CD4-positive, alpha-beta T cell treated with Interleukin-1 beta for 1 hour (primary cell): ENCODE results near the gene NMNAT3.

Experiments
- DNase-seq, 2 donors: peaks; one replicate each; pipeline ENCODE4 v3.0.0-alpha.2; 2020 to 2022

Gene NMNAT3

DNA sequence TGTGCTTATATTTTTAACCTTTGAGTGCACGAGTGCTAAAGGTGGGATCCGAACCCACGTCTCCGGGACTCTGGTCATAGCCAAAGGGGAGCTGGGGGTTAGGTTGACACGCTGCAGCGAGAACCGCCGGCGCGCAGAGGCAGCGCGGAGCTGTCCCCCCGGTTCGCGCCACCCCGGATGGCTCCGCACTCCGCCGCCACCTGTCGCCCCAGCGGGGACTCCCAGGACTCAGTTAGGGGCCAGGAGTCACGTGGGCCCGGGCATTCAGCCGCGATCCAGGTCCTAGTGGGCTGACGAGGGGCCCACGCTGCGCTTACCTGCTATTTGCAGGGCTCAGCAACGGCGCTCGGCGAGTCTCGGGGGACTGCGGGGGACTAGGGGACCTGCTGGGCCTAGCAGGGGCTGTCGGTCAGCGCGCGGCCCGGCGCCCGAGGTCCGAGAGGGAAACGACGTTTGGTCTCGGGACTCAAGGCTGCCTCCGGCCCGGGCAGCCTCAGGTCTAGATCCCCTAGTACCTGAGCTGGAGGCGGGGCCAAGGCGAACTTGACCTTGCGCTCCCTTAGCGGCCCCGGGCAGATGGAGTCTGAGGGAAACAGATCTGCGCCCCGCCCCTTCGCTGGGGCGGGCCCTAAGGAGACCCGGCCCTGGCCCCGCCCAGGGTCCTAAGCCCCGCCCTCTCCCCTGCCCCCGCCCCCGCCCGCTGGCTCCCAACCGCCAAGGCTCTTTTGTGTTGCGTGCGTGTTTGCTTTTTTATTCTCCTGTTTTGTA lies at the start of gene NMNAT3:
Gene NMNAT3, minus strand, starts transcription at position 585 of the 768 bp plus-strand sequence. CDS start 50,248 bp downstream, outside the sequence.
- DNase-seq: peak; percentile 77 to 84

DNA sequence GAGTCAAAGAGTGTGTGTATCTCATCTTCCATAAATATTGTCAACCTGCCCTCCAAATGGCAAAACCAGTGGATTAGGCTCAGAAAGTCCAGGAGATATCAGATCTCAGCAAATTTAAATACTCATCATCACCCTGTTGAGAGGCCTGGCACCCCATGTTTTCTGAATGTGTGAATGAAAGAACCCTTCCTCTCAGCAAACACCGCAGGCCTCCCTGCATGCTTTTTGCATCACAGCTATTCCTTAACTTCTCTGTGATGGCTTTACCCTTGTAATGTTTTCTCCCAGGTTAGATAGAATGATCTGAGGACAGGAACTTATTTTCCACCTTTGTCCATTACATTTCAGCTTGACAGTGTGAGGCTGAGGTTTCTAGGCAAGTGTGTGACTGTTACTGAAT lies 43.6 kb upstream of the NMNAT3 start:
- DNase-seq: no peak

DNA sequence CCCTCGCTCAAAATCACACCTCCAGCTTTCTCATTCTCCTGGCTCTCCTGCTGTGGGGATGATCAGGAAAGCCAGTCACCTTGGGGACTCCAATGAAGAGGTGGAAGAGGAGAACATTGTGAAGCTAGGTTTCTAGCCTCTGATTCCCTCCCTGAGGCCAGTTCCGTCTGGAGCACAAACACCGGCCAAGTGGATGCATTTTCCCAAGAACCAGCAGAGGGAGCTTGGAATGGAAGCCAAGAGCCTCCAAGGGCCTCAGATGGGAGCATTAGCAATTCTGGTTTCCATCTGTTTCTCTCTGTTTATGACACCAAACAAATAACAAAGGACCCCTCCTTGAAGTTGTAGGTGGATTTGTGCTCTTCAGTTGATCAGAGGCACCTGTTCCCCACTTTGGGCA lies 40.6 kb upstream of the NMNAT3 start:
- DNase-seq: no peak

DNA sequence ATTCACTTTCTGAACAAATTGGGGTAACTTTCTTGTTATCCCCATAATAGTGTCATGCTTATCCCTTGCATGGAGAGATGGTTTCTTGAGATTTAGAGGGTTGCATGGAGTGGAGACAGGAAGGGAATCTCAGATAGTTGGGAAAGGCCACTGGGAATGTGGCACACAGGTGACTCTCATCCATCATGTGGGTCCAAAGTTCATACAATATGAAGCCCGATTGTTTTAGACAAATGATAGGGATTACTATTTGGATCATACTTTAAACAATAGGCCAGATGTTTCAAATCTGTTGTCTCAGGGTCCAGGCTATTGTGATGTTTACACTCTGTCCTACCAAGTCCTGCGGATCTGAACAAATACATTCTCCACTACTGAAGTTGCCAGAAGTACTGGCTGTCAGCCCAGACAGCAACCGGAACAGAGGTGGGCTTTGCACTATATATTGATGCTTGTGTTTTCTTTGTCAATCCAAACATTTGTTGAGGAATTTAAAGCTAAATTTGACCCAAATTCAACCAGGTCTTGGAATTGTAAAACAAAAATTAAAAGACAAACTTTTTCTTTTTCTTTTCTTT lies 39.2 kb upstream of the NMNAT3 start:
- no peak for DNase-seq

DNA sequence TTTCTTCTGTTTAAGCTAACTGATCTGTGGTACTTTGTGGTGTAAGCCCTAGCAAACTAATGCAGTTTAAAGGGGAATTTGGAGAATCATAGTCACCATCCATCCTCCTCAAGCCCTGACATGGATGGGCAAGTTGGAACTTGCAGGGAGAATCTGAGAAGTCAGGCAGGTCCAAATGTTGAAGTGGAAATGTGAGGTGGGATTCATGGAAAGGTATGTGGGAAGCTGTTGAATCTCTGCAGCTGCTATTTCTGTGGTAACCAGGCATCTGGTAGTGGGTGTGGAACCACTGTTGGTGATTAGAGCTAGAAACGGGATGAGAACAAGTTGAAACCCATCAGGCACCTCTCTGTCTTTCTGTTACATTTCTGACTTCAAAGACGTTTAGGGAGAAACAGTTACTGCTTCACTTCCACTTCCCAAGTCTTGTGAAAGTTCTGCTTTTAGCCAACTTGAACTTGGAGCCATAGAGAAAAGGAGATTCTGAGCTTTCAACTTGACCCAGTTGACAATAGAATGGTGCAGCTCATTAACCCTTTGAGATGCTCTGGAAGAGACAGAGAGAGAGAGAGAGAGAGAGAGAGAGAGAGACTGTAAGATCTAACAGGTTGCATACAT lies 38.1 kb upstream of the NMNAT3 start:
- DNase-seq: no peak

DNA sequence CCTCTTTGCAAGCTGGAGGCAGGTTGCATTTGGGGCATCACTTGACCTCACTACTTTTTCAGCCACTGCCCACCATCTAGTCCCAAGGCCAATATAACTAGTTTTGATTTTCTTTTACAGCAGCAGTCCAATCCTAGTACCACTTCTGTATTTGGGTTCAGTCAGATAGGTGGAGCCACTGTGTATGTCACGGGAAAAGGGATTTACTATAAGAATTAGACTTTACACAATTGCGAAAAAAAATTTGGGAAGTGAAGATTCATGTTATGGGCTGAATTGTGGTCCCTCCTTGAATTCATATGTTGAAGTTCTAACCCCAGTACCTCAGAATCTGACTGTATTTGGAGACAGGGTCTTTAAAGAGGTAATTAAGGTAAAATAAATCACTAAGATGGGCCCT lies 37.4 kb upstream of the NMNAT3 start:
- DNase-seq: no peak

DNA sequence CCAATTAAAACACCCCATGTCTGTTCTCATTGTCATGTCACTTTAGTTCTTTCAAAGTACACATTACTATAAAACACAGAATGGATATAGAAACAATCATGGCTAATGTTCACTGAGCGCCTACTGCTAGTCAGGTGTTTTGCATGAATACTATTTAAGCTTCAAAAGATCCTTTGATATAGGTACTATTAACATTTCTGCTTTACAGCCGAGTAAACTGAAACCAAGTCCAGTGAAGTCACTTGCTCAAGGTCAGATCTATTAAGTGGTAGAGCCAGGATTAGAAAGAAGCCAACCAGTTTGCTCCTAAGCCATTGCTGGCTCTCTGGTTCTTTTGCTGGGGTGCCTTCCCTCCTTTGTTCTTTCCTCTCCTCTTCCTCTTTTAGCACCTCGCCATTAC lies 32.4 kb upstream of the NMNAT3 start:
- DNase-seq: no peak

DNA sequence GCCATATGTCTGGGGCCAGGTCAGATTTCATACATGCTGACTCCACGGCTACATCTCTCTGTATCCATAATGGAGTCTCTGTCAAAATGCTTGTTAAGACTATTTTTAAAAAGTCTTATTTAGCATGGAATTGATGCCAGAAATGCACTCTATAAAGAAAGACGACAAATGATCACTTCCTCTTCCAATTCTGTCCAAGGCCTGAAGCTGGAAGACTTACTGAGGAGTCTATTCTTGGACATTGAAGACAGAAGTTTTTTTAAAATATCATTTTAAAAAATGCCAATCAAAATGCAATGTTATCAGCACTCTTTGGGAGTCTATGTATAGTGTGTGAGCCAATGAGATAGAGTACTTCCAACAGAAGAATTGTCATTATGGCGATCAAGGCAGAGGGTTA lies 27.9 kb upstream of the NMNAT3 start:
- no peak for DNase-seq

DNA sequence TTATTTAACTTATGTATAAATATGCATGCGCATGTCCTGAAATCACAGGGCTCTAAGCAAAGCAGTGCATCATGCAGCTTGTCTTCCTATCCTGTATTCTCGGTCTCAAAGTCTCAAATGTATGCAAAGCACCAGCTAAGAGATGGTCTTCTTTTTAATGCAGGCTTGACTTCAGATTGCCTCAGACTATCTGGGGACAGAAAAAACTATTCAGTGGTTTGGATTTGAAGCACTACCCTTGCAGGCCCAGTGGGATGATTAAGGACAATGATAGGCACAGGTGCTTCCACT lies 18.5 kb upstream of the NMNAT3 start:
- no peak for DNase-seq

DNA sequence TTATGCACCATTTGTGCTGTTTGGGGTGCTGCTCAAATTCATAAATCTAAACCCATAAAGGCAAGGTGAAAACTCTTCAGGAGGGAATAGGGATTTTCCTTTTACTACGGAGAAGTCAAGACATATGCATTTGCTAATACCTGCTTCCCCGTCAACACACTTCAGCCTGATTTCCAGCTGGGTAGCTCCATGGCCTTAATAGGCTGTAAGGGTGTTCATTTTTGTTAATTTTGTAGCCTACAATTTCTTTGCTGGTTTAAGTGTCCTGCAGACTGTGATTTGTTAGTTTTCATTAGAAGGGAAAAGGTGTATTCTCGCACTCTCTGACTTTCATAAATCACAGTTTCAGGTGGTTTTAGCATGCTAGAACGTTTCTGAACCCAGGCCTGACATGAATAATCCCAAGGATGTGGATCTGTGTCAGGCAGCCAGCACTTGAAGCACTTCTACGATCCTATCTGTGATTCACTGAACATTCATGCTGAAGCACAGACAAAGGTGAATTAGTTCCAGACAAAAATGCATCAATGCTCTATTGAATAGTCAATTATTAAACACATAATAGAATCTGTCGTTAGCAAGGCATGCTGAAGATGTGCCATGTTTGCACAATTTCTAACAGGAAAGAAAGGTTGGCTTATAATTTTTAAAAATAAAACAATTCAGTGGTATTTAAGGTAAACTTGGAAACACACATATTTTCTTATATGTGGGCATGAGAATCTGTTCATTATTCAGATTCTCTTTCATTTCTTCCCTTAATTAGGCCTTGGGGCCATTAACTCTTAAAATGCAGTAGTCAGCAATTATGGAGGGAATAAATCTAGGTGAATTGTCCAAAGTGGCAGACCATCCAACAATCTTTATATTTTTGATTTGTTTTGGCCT lies 17.9 kb upstream of the NMNAT3 start:
- DNase-seq: no peak

DNA sequence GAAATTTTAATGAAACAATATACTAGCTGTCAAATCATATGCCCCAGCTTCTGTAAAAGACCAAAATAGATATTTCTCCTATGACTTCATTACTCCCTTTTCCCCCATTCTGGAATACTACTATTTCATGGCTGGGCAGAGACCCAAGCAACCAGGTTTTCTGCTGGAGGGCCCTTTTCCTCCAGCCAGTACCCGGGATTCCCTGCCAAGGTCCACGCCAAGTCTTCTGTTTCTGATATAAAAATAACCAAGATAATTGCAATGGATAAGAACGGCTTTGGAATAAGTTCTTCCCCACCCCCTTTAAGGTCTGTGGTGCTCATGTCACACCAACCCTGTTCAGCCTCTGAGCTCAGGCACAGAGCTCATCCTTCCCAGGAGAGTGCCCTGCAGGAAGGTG lies 17.2 kb upstream of the NMNAT3 start:
- DNase-seq: no peak

DNA sequence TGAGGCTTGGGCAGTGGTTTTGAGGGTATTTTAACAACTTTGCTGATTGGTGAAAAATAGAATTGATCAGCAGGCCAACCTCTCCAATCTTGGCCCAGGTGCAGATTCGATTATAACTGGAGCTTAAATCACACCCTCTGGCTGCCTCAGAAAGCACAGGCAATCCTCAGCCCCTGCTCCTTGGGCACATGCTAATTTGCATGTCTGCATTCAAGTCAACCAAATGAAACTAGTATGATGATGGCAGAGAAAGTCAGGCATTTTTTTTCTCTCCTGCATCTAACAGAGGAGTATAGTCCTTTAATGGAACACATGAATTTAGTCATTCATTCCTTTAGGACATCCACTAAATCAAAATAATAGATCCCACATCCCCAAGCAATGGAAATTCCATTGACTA lies 16.8 kb upstream of the NMNAT3 start:
- no peak for DNase-seq

DNA sequence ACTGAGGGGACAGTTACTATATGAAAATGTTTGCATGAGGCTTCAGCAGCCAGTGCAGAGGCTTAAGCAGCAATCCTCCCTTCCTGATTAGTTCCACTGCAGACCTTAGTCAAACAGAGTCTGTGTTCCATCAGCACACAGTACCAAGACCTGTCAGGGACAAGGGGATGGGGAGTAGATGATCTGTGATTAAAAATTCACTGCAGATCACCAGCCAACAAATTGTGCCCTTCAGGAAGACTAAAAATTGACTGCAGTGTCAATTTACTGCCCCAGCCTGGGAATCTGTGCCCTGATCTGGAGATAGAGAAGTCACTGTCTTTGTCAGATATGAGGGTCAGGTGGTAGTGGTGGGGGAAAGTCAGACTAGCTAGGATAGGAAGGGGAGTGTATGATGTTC lies 13.8 kb upstream of the NMNAT3 start:
- no peak for DNase-seq

DNA sequence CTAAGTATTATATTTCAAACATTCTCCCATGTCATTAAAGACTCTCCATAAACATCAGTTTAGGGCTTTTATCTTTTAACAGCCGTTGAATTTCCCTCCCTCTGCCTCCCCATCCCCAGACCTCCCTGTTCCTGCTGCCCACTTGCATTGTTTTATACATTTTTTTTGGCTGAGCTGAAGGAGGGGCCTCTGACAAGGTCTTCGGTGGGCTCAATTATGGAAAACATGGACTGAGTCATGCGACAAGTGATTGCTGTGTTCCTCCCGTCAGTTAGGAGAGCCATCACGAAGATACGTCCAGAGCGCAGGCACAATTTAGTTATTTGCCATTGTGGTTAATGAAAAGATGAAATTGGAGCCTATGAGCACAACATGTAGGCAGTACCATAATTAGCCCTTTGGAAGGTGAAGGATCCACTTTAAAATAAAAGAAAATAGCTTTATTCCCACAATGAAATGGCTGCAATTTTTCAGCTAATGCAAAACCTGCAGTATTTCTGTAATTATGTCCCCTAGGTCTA lies 12.0 kb upstream of the NMNAT3 start:
- DNase-seq: no peak

DNA sequence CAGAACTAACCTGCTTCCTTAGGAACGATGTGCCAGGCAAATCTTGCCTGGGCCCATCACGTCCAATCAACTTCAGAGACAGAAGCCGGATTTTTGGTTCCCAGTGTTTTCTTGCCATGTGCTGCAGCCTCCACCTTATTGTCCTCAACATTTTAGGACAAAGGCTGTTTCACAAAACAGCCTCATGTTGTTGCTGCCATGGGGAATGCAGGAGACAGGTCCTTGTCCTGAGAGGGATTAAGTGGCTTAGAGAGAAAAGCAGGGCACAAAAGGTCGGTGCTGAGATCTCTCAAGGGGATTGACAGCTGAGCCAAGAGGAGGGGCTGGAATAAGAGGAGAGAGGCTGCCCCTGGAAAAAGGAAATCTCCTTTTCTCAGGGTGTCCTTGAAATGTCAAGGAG lies 11.3 kb upstream of the NMNAT3 start:
- no peak for DNase-seq

DNA sequence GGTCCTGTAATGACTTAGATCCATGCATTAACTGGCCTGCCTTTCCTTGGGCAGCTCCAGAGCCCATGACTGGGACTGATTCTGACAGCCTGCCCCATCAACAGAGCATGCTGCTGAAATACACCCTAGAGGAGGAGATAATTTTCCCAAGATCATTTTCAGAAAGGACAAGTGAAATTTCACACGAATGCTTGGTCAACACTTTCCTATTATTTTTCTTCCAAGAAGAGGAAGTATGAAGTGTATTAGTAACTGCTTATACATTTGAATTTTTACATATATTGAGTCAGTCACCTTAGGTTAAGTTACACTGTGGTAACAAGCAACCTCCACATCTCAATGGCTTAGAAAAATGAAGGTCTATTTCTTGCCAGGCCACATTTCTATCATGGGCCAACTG lies 9.7 kb upstream of the NMNAT3 start:
- no peak for DNase-seq

DNA sequence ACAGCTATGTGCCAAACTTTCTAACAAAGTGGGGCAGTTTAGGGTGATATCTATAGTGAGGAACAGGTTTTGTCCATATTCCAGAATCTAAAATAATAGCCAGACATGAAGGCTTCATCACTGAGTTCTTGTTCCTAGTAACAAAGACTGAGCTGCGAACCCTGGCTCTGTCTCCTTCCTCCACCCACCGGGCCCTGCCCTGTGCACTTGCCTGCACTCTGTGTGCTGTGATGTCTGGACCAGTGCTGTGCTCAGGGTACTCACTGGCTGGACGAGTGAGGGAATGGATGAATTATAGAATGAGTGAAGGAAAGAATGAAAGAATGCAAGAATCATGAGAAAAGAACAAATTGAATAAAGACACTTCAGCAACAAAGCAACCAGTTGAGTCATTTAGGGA lies 8.9 kb upstream of the NMNAT3 start:
- DNase-seq: no peak

DNA sequence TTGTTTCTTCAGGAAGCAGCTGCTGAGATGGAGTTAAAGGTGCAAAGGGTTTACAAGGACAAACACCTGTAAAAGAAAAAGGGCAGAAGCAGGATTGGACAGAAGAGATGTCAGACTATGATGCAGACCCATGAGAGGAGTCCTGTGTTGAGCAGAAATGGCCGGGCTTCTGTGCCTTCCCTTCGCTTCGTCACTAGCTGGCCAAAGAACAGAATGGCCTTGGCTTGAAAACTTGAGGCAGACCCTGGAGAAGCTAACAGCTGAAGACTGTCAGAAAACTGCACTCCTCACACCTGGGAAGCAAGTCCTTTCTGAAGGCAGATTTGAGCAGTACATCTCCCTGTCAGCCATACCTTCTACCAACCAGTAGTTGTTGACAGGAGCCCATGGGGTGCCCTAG lies 8.4 kb upstream of the NMNAT3 start:
- no peak for DNase-seq

DNA sequence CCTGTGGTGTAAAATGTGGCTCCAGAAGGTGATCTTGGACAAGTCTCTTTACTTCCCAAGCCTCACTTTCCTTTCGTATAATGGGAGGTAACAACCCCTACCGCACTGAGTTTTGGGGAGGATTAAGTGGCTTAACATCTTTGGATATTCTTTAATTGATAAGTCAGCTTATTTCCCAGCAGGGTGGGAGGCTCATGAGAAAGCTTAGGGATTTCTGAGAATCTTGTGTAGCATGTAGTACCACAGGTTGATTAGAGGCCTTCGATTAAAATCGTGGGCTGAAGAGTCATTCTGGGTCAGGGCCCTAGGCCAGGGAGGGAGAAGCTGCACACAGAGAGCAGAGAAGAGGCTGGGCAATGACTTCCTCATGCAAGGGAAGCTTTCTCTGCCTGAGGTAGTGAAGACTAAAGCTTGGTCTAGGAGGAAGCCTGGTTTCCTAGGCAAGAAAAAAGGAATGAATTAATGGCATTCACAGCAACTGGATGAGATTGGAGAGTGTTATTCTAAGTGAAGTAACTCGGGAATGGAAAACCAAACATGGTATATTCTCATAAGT lies 1.5 kb upstream of the NMNAT3 start:
- no peak for DNase-seq

DNA sequence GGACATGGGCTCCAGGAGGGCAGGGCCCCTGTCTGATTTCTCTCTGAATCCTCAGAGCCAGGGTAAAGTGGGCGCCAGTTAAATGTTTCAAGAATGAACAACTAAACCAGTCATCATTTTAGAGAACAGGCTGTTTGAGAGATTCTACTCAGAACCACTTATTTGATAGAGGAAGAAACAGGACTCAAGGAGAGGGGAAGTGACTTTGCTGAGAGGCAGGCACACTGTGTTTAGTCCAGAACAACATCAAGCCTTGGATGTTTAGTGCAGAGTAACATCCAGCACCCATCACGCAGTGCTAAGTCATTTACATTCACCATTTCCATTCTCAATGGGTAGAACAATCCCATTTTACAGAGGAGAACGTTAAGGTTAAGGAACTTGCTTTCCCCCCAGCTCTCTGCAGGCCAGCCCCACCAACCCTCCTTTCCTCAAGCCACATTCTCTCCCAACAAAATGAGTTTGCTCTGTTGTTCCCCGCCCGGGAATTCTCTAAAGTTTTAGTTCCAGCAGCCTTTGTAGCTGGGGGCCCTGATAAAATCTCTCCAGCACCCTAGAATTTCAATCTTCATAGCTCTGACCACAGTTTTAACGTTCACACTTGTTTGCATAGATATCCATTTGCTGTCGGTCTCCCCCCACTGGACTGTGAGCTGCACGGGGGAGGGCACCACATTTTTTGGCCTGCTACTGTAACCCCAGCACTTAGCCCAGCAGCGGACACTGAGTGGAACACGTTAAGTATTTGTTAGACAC lies 962 bp downstream of the NMNAT3 start:
- DNase-seq: no peak

DNA sequence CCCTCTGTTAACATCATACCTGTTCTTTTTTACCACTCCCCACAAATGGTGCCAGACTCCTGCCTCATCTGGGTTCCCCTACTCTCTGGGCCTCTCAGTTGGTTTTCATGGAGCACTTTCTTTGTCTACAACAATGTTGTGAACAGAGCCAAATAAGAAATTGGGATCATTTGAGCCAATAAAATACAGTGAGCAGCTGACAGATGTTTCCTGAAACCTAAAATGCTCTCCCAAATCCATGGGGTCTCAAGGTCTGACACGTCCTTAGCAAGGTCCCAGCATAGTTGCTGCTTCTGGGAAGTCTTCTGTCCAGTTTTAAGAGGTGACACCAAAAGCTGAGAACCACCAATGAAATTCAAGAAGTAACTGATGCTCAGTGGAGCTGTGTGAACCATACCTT lies 1.7 kb downstream of the NMNAT3 start:
- DNase-seq: no peak

DNA sequence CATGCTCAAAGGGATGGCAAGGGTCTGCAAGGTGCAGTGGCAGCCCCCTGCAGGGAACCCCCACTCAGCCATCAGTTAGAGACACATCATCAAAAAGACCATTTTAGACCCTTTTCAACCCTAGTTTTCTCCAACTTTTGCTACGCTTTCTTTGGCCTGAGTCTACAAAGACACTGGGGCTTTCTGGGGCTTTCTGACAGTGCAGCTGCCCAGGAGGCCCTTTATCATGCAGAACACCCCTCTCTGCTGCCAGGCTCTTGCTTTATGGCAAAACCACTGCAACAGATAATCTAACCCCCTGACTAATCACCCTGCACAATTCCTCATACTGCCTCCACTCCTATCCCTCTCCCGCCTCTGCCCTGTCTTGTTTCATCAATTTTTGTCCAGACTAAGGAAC lies 2.4 kb downstream of the NMNAT3 start:
- DNase-seq: no peak
